Muscle of leg (tissue), 11 donors: ENCODE data around the gene CECR2. TPM values are rescaled to one million over a fixed set of nuclear protein-coding genes. Genes with fewer than 3 reads are reported as not detected.

Experiments used
- DNase-seq: peaks from one replicate; pipeline ENCODE4 v3.0.0; 2013
- H3K27ac ChIP-seq: one replicate; pipeline ENCODE4 v1.5.1; 2013; ENCODE audit warnings: mild to moderate bottlenecking, low read length, control low read depth
- H3K27me3 ChIP-seq: one replicate; pipeline ENCODE4 v1.6.1; 2013; ENCODE audit warnings: low read length; ENCODE audit not compliant: control insufficient read depth, insufficient read depth
- H3K36me3 ChIP-seq: one replicate; pipeline ENCODE4 v1.6.1; 2013; ENCODE audit warnings: low read length; ENCODE audit not compliant: control insufficient read depth, insufficient read depth
- H3K4me1 ChIP-seq: one replicate; pipeline ENCODE4 v1.6.1; 2013; ENCODE audit warnings: low read length; ENCODE audit not compliant: control insufficient read depth, insufficient read depth
- H3K4me3 ChIP-seq: one replicate; pipeline ENCODE4 v1.5.1; 2013; ENCODE audit warnings: low read length, control low read depth
- H3K9me3 ChIP-seq: replicated peaks from 2 replicates; pipeline ENCODE4 v1.6.1; 2013; ENCODE audit warnings: low read depth, low read length; ENCODE audit not compliant: control insufficient read depth
- WGBS: methylation state at CpG from one replicate; pipeline ENCODE4 v1.1.5; 2013; ENCODE audit warnings: missing lambda C conversion rate; ENCODE audit not compliant: insufficient coverage; 5-methylcytosine and 5-hydroxymethylcytosine counted together
- polyA plus RNA-seq, 8 donors: library from polyadenylated mRNA; unstranded; fragments of 120-200 nt; gene quantifications; one replicate each; pipeline versions ENCODE4 v1.2.1 to v1.2.3, GENCODE V29; 2013; ENCODE audit warnings: inconsistent platforms in 1 of 8, low replicate concordance in 1 of 8; ENCODE audit not compliant: insufficient read length in 8 of 8, insufficient read depth in 1 of 8
- total RNA-seq: library from RNA; stranded (reverse); fragments of 120-200 nt; gene quantifications from one replicate; pipeline ENCODE4 v1.2.4, GENCODE V29; 2013

CECR2 gene
- total and polyA plus RNA-seq, 9 donors = 10.3 to 26.8 (median 15.8) TPM

GRCh38 chr22:17339095-17339693, 30.1 kb upstream of the CECR2 start:
- H3K27me3 ChIP-seq = no peaks in the 10 kb centered on the region
- WGBS = 60% methylated on average over 6 of the region's 8 CpGs
- no peak for DNase-seq
- H3K27ac ChIP-seq = no peak overlapping the region
- H3K4me3 ChIP-seq = no peak overlapping the region
- H3K36me3 ChIP-seq = no peaks in the 10 kb centered on the region
- H3K9me3 ChIP-seq = no peaks in the 10 kb centered on the region
- H3K4me1 ChIP-seq = no peaks in the 10 kb centered on the region

DNA sequence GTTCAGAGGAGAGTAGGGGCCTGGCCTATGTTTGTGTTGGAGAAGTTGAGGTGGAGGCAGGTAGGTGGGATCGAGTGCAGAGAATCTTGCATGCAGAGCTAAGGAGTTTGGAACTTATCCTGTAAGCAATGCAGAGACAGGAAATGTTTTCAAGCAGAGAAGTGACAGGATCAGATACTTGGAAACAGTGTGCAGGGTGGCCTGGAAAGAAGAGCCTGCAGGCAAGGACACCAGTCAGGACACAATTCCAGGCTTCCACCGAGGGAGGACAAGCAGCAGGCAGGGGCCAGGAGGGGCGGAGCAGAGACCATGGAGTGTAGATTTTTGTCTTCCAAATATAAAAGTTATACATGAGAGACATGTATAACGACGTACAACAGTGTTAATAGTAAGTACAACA, 26.9 kb upstream of the CECR2 start:
- Histone ChIP-seq H3K27ac (no peak overlapping the region), H3K27me3 (no peaks in the 10 kb centered on the region), H3K9me3 (no peaks in the 10 kb centered on the region), H3K4me3 (no peak overlapping the region), H3K36me3 (no peaks in the 10 kb centered on the region), H3K4me1 (no peaks in the 10 kb centered on the region)
- no peak for DNase-seq
- 57% methylated on average over 1 of the region's 5 CpGs for WGBS

DNA sequence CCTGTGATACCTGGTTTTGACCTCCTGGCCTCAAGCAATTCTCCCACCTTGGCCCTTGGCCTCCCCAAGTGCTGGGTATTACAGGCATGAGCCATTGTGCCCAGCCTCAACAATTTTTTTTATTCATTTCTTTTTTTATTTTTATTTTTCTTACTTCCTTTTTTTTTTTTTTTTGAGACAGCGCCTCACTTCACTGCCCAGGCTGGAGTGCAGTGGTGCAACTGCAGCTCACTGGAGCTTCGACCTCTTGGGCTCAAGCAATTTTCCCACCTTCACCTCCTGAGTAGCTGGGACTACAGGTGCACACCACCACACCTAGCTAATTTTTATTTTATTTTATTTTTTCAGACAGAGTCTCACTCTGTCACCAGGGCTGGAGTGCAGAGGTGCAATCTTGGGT, 25.5 kb upstream of the CECR2 start:
- Histone ChIP-seq H3K9me3 (no peaks in the 10 kb centered on the region), H3K27me3 (no peaks in the 10 kb centered on the region), H3K27ac (no peak overlapping the region), H3K4me1 (no peaks in the 10 kb centered on the region), H3K36me3 (no peaks in the 10 kb centered on the region), H3K4me3 (no peak overlapping the region)
- 71% methylated on average over 1 of the region's 2 CpGs for WGBS
- no peak for DNase-seq

- no peak for DNase-seq
- no peaks in the 10 kb centered on the region for H3K27me3 ChIP-seq
- no peak overlapping the region for H3K27ac ChIP-seq
- no peak overlapping the region for H3K4me3 ChIP-seq
- H3K4me1 ChIP-seq = no peaks in the 10 kb centered on the region
- no CpG with 5 or more reads among the region's 4 CpGs for WGBS
- H3K9me3 ChIP-seq = no peaks in the 10 kb centered on the region
- no peaks in the 10 kb centered on the region for H3K36me3 ChIP-seq
These were observed 22.7 kb upstream of the CECR2 start for GRCh38 chr22:17346578-17346977.

- Histone ChIP-seq H3K4me1 (no peaks in the 10 kb centered on the region), H3K4me3 (no peak overlapping the region), H3K27ac (no peak overlapping the region), H3K9me3 (no peaks in the 10 kb centered on the region), H3K36me3 (no peaks in the 10 kb centered on the region), H3K27me3 (no peaks in the 10 kb centered on the region)
- DNase-seq = no peak
- WGBS = 95% methylated on average over 6 of the region's 11 CpGs
These were observed 21.5 kb upstream of the CECR2 start for GRCh38 chr22:17347724-17348123.

GRCh38 chr22:17348464-17349103, 20.7 kb upstream of the CECR2 start:
- Histone ChIP-seq H3K4me3 (no peak overlapping the region), H3K9me3 (no peaks in the 10 kb centered on the region), H3K4me1 (no peaks in the 10 kb centered on the region), H3K36me3 (no peaks in the 10 kb centered on the region), H3K27me3 (no peaks in the 10 kb centered on the region), H3K27ac (no peak overlapping the region)
- WGBS = 73% methylated on average over 11 of the region's 14 CpGs
- DNase-seq = no peak

DNA sequence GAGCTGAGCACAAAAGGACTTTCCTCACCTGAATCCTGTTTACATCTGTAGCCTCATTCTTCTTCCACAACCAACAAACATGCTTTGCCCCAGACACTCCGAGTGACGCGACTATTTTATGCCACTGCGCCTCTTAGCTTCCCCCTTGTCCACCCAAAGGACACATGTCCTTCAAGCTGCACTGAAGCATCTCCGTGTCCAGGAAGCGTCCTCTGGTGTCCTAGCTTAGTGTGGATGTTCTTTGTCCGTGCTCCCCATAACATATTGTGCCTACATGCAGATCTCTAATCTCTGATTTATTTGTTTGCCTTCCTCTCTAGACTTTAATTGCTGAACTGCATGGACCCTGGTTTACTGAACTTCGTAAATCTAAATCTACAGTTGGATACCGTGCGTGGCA, 20.1 kb upstream of the CECR2 start:
- Histone ChIP-seq H3K4me1 (no peaks in the 10 kb centered on the region), H3K27me3 (no peaks in the 10 kb centered on the region), H3K36me3 (no peaks in the 10 kb centered on the region), H3K9me3 (no peaks in the 10 kb centered on the region), H3K4me3 (no peak overlapping the region), H3K27ac (no peak overlapping the region)
- DNase-seq = no peak
- WGBS = 72% methylated on average over 8 of the region's 10 CpGs

DNA sequence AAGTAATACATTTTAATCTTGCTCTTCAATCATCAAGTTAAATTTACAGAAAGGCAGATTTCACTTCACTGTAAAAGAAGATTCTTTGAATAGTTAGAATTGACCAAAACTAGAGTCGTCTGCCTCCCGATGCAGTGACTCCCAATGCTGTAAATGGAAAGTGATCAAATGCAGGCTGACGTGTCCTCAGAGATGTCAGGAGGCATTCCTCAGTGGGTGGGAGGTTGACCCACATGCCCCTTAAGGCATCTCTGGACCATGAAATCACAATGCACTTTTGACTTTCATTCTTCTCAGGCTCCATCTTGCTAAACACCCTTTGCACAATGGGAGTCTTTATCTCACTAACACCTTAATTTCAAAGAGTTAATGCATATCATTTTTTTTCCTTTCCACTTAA, 19.0 kb upstream of the CECR2 start:
- H3K9me3 ChIP-seq = no peaks in the 10 kb centered on the region
- WGBS = 64% methylated on average over 3 of the region's 3 CpGs
- H3K4me3 ChIP-seq = no peak overlapping the region
- no peaks in the 10 kb centered on the region for H3K4me1 ChIP-seq
- H3K36me3 ChIP-seq = no peaks in the 10 kb centered on the region
- no peak overlapping the region for H3K27ac ChIP-seq
- no peaks in the 10 kb centered on the region for H3K27me3 ChIP-seq
- DNase-seq = no peak

DNA sequence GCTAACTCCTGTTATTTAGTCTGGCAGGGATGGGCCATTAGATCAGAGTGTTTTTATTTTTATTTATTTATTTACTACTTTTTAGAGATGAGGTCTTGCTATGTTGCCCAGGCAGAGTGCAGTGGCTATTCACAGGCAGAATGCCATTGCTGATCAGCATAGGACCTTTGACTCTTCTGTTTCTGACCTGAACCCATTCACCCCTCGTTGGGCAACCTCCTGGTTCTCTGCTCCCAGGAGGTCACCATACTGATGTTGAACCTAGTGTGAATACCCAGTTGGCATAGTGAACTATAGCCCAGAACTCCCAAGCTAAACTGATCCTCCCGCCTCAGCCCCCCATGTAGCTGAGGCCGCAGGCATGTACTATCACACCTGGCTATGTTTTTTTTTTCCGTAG, 16.5 kb upstream of the CECR2 start:
- Histone ChIP-seq H3K4me3 (no peak overlapping the region), H3K9me3 (no peaks in the 10 kb centered on the region), H3K27ac (no peak overlapping the region), H3K36me3 (no peaks in the 10 kb centered on the region), H3K4me1 (no peaks in the 10 kb centered on the region), H3K27me3 (no peaks in the 10 kb centered on the region)
- DNase-seq = no peak
- 93% methylated on average over 3 of the region's 4 CpGs for WGBS

- Histone ChIP-seq H3K4me3 (no peak overlapping the region), H3K27me3 (no peaks in the 10 kb centered on the region), H3K27ac (no peak overlapping the region), H3K36me3 (no peaks in the 10 kb centered on the region), H3K9me3 (no peaks in the 10 kb centered on the region), H3K4me1 (peaks cover 3% of the 10 kb centered on the region)
- DNase-seq = no peak
- 89% methylated on average over 1 of the region's 2 CpGs for WGBS
These were observed 11.6 kb upstream of the CECR2 start for GRCh38 chr22:17357688-17358087.

DNA sequence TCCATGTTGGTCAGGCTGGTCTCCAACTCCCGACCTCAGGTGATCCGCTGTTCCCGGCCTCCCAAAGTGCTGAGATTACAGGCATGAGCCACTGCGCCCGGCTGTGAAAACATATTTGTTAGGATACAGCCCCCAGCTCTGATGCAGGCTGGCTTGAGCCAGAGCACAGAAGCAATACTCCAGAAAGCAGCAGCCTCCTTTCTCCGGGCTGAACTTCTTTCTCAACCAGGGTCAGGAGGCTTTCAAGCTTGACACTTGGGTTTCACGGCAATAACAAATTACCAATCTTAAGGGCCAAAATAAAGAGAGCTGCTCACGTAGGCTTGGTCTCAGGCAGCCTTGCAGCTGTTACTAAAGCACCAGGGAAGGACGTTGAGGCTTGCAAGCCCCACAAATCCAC, 10.8 kb upstream of the CECR2 start:
- H3K36me3 ChIP-seq = no peaks in the 10 kb centered on the region
- 56% methylated on average over 6 of the region's 9 CpGs for WGBS
- H3K4me1 ChIP-seq = peaks cover 3% of the 10 kb centered on the region
- no peaks in the 10 kb centered on the region for H3K9me3 ChIP-seq
- no peaks in the 10 kb centered on the region for H3K27me3 ChIP-seq
- H3K27ac ChIP-seq = no peak overlapping the region
- H3K4me3 ChIP-seq = no peak overlapping the region
- DNase-seq = no peak
